Erythroblast (primary cell): Measurements from ENCODE around the gene ZNF438.

Experiments
- GATA1 ChIP-seq: IDR thresholded peaks from 2 replicates; pipeline ENCODE4 v1.6.1; 2011; ENCODE audit warnings: low read depth, mild to moderate bottlenecking, control low read depth, low read length, moderate library complexity
- POLR2A ChIP-seq: IDR thresholded peaks from 2 replicates; pipeline ENCODE4 v1.6.1; 2011; ENCODE audit warnings: mild to moderate bottlenecking, low read length

DNA sequence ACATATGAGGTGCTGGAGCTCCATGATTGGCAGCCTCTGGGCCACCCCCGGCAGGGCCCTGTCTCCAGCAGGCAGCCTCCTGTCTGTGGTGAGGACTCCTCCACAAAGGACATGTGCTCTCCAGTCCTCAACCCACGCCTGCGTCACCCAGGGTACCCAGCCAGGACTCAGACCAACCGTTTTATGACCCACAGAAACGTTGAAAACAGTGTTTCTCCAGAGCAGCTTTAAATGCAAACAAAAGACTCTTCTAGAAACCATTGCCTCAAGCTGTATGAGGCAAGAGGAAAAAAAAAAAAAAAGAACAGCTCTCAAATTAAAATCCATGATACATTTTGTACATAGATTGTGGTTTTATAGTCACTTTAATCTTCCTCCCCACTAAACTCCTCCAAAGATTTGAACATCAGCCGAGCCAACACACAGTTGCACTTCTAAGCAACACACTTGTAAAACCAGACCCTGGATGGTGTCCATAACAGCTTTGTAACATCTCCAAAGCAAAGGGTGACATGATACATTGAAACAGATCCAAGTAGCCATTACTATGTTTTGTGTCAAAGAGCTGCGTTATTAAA is 227.1 kb downstream of the ZNF438 start:
- TF ChIP-seq POLR2A, result no peak
- no peak for TF ChIP-seq GATA1
